GM15510 (cell line): ENCODE measurements around the gene RINL.

ENCODE experiments used
- POLR2A ChIP-seq: IDR thresholded peaks from 3 replicates; pipeline ENCODE4 v1.6.1; 2011; ENCODE audit warnings: borderline replicate concordance; ENCODE audit not compliant: insufficient read length; ENCODE audit errors: extremely low read depth

The RINL gene

DNA sequence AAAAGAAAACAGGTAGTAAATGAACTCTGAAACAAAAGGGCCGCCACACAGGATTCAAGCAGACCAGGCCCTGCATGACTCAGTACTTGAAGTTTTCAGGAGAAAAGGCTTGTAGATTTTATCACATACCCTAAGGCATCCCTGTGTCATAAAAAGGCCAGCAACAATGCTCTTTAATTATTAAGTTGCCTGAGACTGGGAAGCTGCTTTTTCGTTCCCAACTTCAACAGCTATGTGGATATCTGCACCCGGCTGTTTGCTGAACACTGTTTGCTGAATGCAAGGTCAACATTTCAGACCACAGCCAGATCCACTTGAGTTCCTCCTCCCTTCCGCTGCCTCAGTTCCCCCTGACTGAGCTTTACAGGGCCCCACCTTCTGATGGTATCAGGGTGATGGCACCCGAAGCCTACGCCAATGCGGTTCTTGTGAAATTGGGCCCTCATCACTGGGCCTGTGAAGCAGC is 40.4 kb downstream of the RINL start:
- TF ChIP-seq POLR2A, result no peak

- TF ChIP-seq POLR2A, result no peak
These were observed 41.0 kb downstream of the RINL start for GRCh38 chr19:38836983-38837626.

DNA sequence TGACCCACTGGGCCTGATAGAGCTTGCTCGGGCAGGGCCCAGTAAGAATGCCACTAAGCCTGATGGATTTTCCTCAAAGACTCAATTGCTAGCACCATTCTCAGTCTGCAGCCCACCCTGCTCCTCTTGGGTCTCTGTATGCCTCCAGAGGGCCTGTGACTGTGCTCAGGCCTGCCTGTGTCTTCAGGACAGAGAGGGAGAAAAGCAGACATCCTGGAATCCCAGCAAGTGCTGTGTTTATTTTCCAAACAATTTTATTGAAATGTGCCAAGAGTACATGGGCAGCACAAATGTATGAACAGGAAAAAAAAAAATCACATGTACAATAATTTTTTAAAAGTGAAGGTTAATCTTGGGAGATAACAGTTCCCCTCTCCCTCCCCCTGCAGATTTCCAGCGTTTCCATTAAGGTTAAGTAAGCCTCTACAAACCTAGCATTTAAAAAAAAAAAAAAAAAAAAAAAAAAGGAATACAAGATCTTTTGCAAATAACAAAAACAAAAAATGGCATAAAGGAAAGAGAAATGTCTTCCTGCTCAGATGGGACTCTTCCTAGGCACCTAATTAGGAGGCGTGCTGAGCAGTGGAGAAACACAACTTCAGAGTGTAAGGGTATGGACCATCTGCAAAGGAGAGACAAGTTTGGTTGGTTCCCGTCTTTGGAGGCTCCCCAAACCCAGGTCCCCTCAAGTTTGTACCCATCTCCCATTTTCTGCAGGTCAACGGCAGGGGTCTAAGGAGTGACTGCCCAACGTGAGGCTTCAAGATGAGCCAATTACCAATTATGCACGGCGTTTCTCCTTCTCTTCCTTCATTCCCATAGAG is 41.7 kb downstream of the RINL start:
- TF ChIP-seq POLR2A, result no peak

- TF ChIP-seq POLR2A, result no peak
These were observed 43.5 kb downstream of the RINL start for GRCh38 chr19:38834590-38834989.

GRCh38 chr19:38834104-38834490 is 44.0 kb downstream of the RINL start:
- no peak for TF ChIP-seq POLR2A

- TF ChIP-seq POLR2A, result no peak
These were observed 45.0 kb downstream of the RINL start for GRCh38 chr19:38833092-38833425.

DNA sequence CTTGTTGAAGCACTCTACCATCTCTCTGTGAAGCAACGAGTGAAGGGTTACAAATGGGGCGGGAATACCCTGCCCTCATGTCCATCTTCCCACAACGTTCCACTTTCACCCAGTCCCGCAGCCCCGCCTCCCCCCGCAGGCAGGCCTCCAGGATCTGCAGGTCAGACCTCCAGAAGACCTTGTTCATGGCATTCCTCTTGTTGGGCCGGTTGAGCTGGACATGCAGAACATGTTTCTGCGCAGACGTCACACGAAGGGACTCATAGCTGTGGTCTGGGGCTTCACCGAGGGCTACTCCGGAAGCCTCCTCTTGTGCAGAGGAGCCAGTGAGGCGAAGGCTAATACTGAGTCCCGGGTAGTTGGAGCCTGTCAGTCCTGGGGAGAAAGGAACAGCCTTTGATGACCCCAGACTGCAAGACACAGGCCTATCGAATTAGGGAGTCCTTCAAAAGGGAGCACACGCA is 46.9 kb downstream of the RINL start:
- TF ChIP-seq POLR2A, result no peak

- TF ChIP-seq POLR2A, result no peak
These were observed 47.9 kb downstream of the RINL start for GRCh38 chr19:38830039-38830733.

- no peak for TF ChIP-seq POLR2A
These were observed 51.1 kb downstream of the RINL start for GRCh38 chr19:38826856-38827551.

- TF ChIP-seq POLR2A, result no peak
These were observed 58.7 kb downstream of the RINL start for GRCh38 chr19:38819231-38819920.
